NCI-H2081 (cell line): ENCODE data around the gene CTNNB1.

Experiments used
- DNase-seq, 2 experiments: peaks; one replicate each; lab custom pipeline; 2025; lab: John Stamatoyannopoulos, UW

CTNNB1 gene

GRCh38 chr3:41219424-41219823 is 20.1 kb downstream of the CTNNB1 start:
- DNase-seq: no peak

GRCh38 chr3:41220906-41221677 is 21.8 kb downstream of the CTNNB1 start:
- no peak for DNase-seq

GRCh38 chr3:41222012-41222411 is 22.7 kb downstream of the CTNNB1 start:
- no peak for DNase-seq

GRCh38 chr3:41222501-41222900 is 23.2 kb downstream of the CTNNB1 start:
- DNase-seq: no peak

- DNase-seq: no peak
Measured at GRCh38 chr3:41223078-41223477, 23.8 kb downstream of the CTNNB1 start.

GRCh38 chr3:41223691-41224090 is 24.4 kb downstream of the CTNNB1 start:
- DNase-seq: no peak

GRCh38 chr3:41224120-41224806 is 25.0 kb downstream of the CTNNB1 start:
- no peak for DNase-seq

GRCh38 chr3:41234823-41235721 is 35.8 kb downstream of the CTNNB1 start:
- DNase-seq: no peak

GRCh38 chr3:41236228-41236627 is 36.9 kb downstream of the CTNNB1 start:
- DNase-seq: no peak

- no peak for DNase-seq
Measured at GRCh38 chr3:41237907-41238306, 38.6 kb downstream of the CTNNB1 start.

GRCh38 chr3:41239587-41239986 is 40.3 kb downstream of the CTNNB1 start:
- DNase-seq: no peak

- DNase-seq: no peak
Measured at GRCh38 chr3:41241161-41241560, 41.9 kb downstream of the CTNNB1 start.

- DNase-seq: no peak
Measured at GRCh38 chr3:41241800-41242571, 42.7 kb downstream of the CTNNB1 start.

GRCh38 chr3:41243183-41243582 is 43.9 kb downstream of the CTNNB1 start:
- no peak for DNase-seq

- no peak for DNase-seq
Measured at GRCh38 chr3:41244620-41245336, 45.5 kb downstream of the CTNNB1 start.

- no peak for DNase-seq
Measured at GRCh38 chr3:41247055-41248004, 48.0 kb downstream of the CTNNB1 start.

GRCh38 chr3:41248525-41248924 is 49.2 kb downstream of the CTNNB1 start:
- no peak for DNase-seq

GRCh38 chr3:41249318-41249717 is 50.0 kb downstream of the CTNNB1 start:
- no peak for DNase-seq

GRCh38 chr3:41250825-41251224 is 51.5 kb downstream of the CTNNB1 start:
- DNase-seq: no peak

- no peak for DNase-seq
Measured at GRCh38 chr3:41251593-41251992, 52.3 kb downstream of the CTNNB1 start.
